Amniotic epithelial cell (primary cell): Measurements from ENCODE around the gene SERPINA12.

Source experiments
- DNase-seq: peaks from one replicate; pipeline ENCODE4 v3.0.0-alpha.2; 2010; ENCODE audit warnings: low read depth

Gene SERPINA12, protein sequence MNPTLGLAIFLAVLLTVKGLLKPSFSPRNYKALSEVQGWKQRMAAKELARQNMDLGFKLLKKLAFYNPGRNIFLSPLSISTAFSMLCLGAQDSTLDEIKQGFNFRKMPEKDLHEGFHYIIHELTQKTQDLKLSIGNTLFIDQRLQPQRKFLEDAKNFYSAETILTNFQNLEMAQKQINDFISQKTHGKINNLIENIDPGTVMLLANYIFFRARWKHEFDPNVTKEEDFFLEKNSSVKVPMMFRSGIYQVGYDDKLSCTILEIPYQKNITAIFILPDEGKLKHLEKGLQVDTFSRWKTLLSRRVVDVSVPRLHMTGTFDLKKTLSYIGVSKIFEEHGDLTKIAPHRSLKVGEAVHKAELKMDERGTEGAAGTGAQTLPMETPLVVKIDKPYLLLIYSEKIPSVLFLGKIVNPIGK

GRCh38 chr14:94509356-94509755, at the start of gene SERPINA12:
Gene SERPINA12, minus strand, starts transcription at chr14:94509469. Its CDS starts 11,072 bp downstream, at chr14:94498397.
- DNase-seq, result no peak

DNA sequence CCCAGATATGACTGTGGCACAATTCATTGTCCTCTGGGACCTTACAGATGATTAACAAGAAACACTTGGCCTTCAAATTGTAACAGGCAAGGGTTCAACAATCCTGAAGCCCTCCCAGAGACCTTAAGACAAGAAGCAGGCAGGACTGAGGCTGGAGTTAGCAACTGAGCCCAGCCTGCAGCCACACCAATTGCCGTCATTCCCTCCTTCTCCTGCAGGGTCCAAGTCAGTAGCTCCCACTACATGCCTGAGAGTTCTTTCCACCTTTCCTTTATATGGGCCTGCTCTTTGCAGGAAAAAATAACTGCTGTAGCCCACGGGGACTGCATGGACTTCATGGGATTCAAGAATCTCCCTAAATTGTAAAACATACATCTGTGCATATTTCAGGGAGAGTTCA, 49.6 kb upstream of the SERPINA12 start:
- DNase-seq, result no peak

GRCh38 chr14:94557327-94557726, 48.1 kb upstream of the SERPINA12 start:
- DNase-seq, result no peak

GRCh38 chr14:94555991-94556390, 46.7 kb upstream of the SERPINA12 start:
- DNase-seq, result no peak

DNA sequence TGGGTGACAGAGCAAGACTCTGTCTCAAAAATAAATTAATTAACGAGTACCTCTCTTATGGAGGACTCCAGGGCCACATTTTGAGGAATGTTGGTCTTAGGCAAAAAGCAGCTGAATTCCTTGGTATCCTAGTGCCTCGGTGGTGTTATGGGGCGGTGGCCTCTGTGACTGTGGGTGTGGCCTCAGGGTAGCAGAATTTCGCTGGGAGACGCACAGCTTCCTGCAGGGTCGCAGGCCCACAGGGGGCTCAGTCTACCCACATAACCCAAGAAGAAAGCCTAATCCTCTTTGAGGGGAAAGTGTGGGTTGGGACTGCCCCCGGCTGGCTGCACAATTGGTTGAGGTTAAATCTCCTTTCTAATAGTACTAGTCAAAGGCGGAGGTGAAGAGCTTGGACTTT, 40.8 kb upstream of the SERPINA12 start:
- no peak for DNase-seq

DNA sequence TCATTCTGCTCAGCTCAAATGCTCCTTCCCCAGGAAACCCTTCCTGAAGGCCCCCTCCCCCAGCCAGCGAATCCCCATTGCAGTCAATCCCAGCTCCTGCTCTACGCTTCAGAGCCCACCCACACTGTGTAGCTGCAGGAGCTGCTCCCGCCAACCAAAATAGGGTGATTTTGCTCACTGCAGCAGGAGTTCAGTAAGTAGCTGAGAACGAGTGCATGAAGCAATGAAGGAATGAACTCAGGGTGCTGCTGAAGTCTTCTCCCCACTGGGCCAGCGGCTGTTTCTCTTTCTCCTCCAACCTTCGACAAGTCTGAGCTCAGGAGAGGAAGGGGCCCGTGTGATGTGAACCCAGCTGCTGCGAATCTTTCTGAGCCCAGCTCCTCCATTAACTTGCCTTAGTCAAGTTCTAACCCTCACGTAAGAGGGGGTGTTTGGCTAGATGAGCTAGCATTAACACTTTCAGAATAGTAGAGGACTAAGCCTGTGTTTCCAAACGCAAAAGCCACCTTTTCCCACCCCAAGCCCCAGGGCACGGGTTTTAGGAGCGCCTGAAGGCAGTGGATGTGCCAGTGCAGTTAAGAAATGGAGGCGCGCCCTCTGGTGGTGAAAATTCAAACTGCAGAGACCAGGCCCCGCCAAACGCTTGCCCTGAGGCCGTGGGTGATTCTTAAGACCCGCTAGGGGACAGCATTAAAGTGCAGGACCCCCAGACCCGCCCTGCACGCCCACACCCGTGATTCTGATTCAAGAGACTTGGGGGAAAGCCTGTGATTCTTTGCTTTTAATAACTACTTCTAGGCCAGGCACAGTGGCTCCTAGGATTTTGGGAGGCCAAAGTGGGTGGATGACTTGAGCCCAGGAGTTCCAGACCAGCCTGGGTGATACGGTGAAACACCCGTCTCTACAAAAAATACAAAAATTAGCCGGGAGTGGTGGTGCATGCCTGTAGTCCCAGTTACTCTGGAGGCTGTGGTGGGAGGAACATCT, 40.0 kb upstream of the SERPINA12 start:
- DNase-seq, result peak; percentile 27

- no peak for DNase-seq
Observed at GRCh38 chr14:94548131-94548998, 39.1 kb upstream of the SERPINA12 start.

- no peak for DNase-seq
Observed at GRCh38 chr14:94547726-94548125, 38.5 kb upstream of the SERPINA12 start.

GRCh38 chr14:94547151-94547680, 37.9 kb upstream of the SERPINA12 start:
- DNase-seq, result no peak

- no peak for DNase-seq
Observed at GRCh38 chr14:94545131-94545841, 36.0 kb upstream of the SERPINA12 start.

DNA sequence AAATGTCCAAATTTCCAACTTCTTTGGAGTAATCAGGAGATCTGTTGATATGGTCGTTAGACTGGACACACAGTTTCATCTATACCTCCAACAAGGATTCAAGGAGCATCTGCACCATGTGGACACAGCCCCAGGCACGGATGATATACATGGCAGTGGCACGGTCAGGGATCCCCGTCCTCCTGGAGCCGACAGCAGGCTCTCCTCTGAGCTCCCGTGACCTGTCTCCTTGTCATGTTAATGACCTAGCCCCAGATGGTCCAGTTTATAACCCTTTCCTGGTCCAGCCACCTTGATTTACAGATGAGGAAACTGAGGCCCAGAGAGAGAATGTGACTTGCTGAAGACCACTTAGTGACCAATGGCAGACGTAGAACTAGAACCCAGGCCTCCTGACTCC, 35.5 kb upstream of the SERPINA12 start:
- no peak for DNase-seq

DNA sequence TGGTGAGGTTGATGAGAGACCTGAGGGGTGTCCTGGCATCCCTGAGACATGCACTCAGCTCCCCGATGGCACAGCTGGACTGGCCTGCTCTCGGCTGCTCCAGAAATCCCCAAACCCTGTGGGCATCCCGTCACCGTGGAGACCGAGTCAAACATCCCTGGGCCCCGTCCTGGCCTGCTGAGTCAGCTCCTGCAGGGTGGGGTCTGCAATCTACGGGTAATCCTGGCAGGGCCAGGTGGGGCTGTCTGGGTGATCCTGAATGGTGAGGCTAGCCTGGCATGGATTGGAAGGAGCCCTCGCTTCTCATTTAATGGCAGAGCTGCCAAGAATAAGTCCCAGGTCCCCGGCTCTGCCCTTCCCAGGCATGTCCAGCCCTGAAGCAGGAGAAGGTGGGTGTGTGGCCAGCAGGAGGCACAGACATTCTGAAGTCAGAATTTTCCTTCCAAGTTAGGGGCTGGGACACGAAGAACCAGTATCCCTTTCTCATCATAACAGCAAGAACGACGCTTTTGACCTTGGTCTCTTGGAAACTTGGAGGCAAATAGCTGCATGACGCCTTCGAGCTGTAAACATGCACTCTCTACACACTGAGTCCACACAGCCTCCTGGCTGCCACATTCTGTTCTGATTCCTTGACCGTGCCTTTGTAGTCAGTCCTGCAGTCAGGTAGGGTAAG, 34.3 kb upstream of the SERPINA12 start:
- no peak for DNase-seq

DNA sequence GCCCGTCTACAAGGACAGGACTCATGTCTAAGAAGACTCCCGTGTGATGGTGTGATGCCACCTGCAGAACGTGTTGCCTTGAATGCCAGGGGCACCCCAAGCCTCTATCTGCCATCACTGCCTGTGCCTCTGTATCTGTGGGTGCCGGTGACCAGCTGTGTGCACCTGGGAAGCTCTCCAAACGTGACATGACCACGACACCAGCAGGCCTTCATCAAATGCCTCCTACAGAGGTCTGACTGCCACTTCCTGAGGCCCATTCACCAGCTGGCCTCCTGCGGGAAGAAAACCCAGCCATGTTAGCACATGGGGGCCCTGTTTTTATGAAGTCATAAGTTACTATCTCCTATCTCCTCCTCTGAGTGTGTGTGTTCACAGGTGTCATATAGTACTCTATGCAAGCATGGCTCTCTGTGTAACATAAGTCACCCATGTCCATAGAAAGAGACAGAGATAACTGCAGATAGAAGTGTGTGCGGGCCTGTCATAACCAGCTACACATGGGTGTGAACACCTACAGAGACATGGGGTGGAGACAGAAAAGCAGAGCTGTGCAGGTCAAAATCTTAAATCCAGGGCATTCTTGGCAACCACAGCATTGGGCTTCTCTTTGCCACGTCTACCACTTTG, 33.7 kb upstream of the SERPINA12 start:
- DNase-seq, result no peak

GRCh38 chr14:94542111-94542810, 33.0 kb upstream of the SERPINA12 start:
- DNase-seq, result no peak

DNA sequence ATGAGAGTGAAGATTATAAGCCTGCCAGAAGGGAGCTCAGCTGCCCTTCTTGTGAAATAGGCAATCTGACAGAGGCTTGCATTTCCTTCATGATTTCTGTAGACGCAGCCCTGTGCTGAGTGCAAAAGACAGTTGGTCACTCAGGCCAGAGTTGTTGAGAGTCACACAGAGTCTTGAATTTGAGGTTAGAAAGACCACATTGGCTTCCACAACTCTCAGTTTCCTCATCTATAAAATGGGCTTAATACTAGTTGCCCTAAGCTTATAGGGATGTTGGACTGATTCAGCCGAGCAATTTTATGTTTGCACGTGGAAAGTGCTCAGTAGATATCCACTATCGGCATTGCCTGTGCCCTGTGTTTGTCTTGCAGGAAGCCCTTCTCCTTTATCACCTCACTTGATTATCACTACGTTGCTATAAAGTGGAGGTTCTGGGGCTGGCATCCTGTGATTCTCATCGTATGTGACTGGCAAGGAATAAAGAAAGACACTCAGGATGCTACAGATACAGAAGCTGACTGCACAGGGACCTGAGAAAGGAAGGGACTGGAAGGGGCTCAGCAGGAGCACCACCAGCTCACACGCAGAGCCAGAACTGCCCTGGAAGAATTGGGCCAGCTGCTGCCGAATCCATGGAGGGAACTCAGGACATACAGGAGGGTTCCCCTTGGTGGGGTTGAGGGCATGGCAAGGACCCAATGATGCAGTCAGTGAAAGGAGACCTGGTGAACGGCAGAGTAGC, 32.1 kb upstream of the SERPINA12 start:
- no peak for DNase-seq

GRCh38 chr14:94540031-94540794, 30.9 kb upstream of the SERPINA12 start:
- peak; percentile 46 for DNase-seq

- no peak for DNase-seq
Observed at GRCh38 chr14:94539181-94539580, 29.9 kb upstream of the SERPINA12 start.
